KMS-11 (cell line): ENCODE data around the gene KCND3.

ENCODE experiments used
- H2AFZ ChIP-seq: fragments of 200-600 bp; sonication (generic); 2 replicates; pipeline ENCODE4 v1.6.1; 2016; ENCODE audit warnings: antibody characterized with exemption, mixed run types, low read depth
- H3K27ac ChIP-seq: fragments of 200-600 bp; sonication (generic); 2 replicates; pipeline ENCODE4 v1.6.1; 2016; ENCODE audit warnings: mild to moderate bottlenecking, mixed run types
- H3K27me3 ChIP-seq: fragments of 200-600 bp; sonication (generic); 2 replicates; pipeline ENCODE4 v1.6.1; 2017; ENCODE audit warnings: mild to moderate bottlenecking, low read depth, mixed run types, moderate library complexity; ENCODE audit not compliant: insufficient read depth
- H3K36me3 ChIP-seq: fragments of 200-600 bp; sonication (generic); 2 replicates; pipeline ENCODE4 v1.6.1; 2017; ENCODE audit warnings: mild to moderate bottlenecking, mixed run types; ENCODE audit not compliant: insufficient read depth
- H3K4me1 ChIP-seq: fragments of 200-600 bp; sonication (generic); 2 replicates; pipeline ENCODE4 v1.6.1; 2016; ENCODE audit warnings: mild to moderate bottlenecking, low read depth, mixed run types; ENCODE audit not compliant: poor library complexity, severe bottlenecking
- H3K4me2 ChIP-seq: fragments of 200-600 bp; sonication (generic); 2 replicates; pipeline ENCODE4 v1.7.0; 2016; ENCODE audit warnings: mild to moderate bottlenecking, mixed run types
- H3K4me3 ChIP-seq: fragments of 200-600 bp; sonication (generic); IDR thresholded peaks from 2 replicates; pipeline ENCODE4 v1.6.1; 2017; ENCODE audit warnings: low read depth, low read length, mixed read lengths; ENCODE audit not compliant: insufficient read depth
- H3K79me2 ChIP-seq: fragments of 200-600 bp; sonication (generic); 2 replicates; pipeline ENCODE4 v1.6.1; 2016; ENCODE audit warnings: low read depth, mixed run types; ENCODE audit not compliant: insufficient read depth
- H3K9ac ChIP-seq: fragments of 200-600 bp; sonication (generic); 2 replicates; pipeline ENCODE4 v1.6.1; 2016; ENCODE audit warnings: mild to moderate bottlenecking, mixed run types
- H4K20me1 ChIP-seq: fragments of 200-600 bp; sonication (generic); 2 replicates; pipeline ENCODE4 v1.6.1; 2016; ENCODE audit warnings: mild to moderate bottlenecking, mixed run types; ENCODE audit not compliant: insufficient read depth
- TF ChIP-seq, protein P1 (sequence below): fragments of 200-600 bp; sonication (generic); conservative IDR thresholded peaks from 2 replicates; pipeline ENCODE4 v1.6.1; 2017; ENCODE audit warnings: low read depth, mild to moderate bottlenecking, antibody characterized with exemption, low read length, moderate library complexity, mixed read lengths

KCND3 gene

DNA sequence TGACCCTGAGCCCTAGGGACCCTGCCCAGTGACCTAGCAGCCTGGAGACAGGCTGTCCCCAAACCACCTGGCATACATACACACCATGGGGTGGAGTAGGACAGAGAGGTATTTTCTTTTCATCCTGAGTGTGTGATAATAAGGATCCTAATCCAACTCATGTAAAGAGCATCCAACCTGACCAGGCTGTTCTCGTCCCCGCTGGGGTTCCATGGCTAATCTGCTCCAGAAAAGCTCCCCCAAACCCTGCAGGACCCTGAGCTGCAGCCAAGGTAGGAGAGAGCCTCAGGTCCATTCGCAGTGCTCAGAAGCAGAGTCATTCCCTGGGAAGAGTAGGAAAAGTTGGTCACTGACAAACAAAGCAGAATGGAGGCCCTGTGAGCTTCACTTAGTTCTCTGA lies 31.4 kb downstream of the KCND3 start:
- Histone ChIP-seq H3K36me3 (no peaks in the 10 kb centered on the region), H3K27ac (no peak overlapping the region), H3K4me1 (no peaks in the 10 kb centered on the region), H4K20me1 (no peaks in the 10 kb centered on the region), H3K27me3 (no peaks in the 10 kb centered on the region), H3K4me3 (no peak overlapping the region), H3K9ac (no peak overlapping the region), H3K79me2 (no peaks in the 10 kb centered on the region), H3K4me2 (no peak overlapping the region), H2AFZ (no peak overlapping the region)
- TF ChIP-seq, protein P1, sequence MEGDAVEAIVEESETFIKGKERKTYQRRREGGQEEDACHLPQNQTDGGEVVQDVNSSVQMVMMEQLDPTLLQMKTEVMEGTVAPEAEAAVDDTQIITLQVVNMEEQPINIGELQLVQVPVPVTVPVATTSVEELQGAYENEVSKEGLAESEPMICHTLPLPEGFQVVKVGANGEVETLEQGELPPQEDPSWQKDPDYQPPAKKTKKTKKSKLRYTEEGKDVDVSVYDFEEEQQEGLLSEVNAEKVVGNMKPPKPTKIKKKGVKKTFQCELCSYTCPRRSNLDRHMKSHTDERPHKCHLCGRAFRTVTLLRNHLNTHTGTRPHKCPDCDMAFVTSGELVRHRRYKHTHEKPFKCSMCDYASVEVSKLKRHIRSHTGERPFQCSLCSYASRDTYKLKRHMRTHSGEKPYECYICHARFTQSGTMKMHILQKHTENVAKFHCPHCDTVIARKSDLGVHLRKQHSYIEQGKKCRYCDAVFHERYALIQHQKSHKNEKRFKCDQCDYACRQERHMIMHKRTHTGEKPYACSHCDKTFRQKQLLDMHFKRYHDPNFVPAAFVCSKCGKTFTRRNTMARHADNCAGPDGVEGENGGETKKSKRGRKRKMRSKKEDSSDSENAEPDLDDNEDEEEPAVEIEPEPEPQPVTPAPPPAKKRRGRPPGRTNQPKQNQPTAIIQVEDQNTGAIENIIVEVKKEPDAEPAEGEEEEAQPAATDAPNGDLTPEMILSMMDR, result no peak

DNA sequence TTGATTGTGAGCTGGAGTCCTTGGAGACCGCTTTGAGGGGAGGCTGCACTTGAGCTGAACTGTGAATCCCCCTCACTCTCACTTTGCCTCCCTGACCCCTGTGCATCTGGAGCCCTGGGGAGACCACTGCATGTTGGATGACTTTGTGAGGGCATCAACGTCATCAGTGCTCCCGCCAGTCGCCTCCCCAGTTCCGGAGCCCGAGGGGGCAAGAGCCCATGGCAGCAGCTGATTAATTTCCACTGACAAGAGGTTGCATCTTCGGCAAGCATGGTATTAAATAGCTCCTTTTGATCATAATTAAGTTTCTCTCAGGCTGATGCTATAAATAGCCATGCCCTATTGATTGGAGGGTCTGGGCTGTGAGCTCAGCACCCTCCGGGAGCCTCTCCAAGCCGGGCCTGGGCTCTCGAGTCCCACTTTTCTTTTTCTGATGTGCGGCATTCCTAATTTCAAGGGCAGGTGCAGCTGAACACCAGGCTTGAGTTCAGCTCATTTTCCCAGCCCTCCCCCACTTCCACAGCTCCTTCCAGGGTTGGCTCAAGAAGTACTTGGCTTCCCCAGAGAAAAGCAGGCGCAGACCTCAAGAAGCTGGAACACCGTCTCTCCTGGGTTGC lies 33.2 kb downstream of the KCND3 start:
- no peaks in the 10 kb centered on the region for H3K4me1 ChIP-seq
- H3K4me2 ChIP-seq, result no peak overlapping the region
- H3K27me3 ChIP-seq, result no peaks in the 10 kb centered on the region
- TF ChIP-seq, protein P1, result no peak
- no peak overlapping the region for H3K27ac ChIP-seq
- no peaks in the 10 kb centered on the region for H4K20me1 ChIP-seq
- no peak overlapping the region for H2AFZ ChIP-seq
- H3K36me3 ChIP-seq, result no peaks in the 10 kb centered on the region
- no peaks in the 10 kb centered on the region for H3K79me2 ChIP-seq
- H3K4me3 ChIP-seq, result no peak overlapping the region
- no peak overlapping the region for H3K9ac ChIP-seq

- Histone ChIP-seq H3K4me1 (no peaks in the 10 kb centered on the region), H3K36me3 (no peaks in the 10 kb centered on the region), H2AFZ (no peak overlapping the region), H3K9ac (no peak overlapping the region), H3K4me3 (no peak overlapping the region), H3K27ac (no peak overlapping the region), H3K4me2 (no peak overlapping the region), H4K20me1 (no peaks in the 10 kb centered on the region), H3K79me2 (no peaks in the 10 kb centered on the region), H3K27me3 (no peaks in the 10 kb centered on the region)
- TF ChIP-seq, protein P1, result no peak
Observed at GRCh38 chr1:111955755-111956154, 33.7 kb downstream of the KCND3 start.

DNA sequence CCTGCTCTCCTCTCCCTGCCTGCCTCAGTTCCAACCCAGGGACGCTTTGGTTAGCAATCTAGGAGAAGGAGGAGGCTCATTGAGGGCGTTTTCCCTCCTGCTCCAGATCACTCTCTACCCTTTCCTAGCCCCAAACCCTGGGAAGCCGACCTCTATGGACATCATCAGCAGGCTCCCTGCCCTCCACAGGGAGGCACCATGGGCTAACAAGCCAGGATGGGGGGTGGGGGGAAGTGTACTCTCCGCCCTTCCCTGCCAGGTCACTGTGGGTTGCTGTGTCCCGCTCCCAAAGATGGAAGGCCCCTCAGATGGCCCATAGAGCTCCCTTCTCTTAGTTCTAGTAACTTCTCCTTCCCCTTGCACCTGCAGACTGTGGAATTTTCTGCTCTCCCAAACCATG lies 35.7 kb downstream of the KCND3 start:
- no peaks in the 10 kb centered on the region for H3K79me2 ChIP-seq
- no peaks in the 10 kb centered on the region for H3K27me3 ChIP-seq
- no peak overlapping the region for H3K4me2 ChIP-seq
- no peak overlapping the region for H3K27ac ChIP-seq
- TF ChIP-seq, protein P1, result no peak
- no peak overlapping the region for H2AFZ ChIP-seq
- H3K36me3 ChIP-seq, result no peaks in the 10 kb centered on the region
- H3K4me1 ChIP-seq, result no peaks in the 10 kb centered on the region
- H4K20me1 ChIP-seq, result no peaks in the 10 kb centered on the region
- no peak overlapping the region for H3K4me3 ChIP-seq
- no peak overlapping the region for H3K9ac ChIP-seq
